ENCODE measurements around the gene IL7R. TPM values are rescaled to one million over a fixed set of nuclear protein-coding genes. Genes with fewer than 3 reads are reported as not detected.
A peak's percentile ranks its signal among the peaks of the same experiment; 100 is the strongest.

The IL7R gene
- total and polyA plus RNA-seq, 2 donors (not counting 1 experiment from before 2014, with no cell fraction given), result 67.9 to 266 TPM

- no peaks in the 10 kb centered on the region for H3K9me3 ChIP-seq (ENCODE audit: control insufficient read depth, insufficient read depth, low read depth, low read length)
- no peak for TF ChIP-seq EZH2 (IDR thresholded peaks at IDR 0.05; ENCODE audit: low read length, missing control alignments)
- no peak for TF ChIP-seq CTCF (conservative IDR thresholded peaks at IDR 0.05 in 1 of 2, IDR thresholded peaks at IDR 0.05 in 1 of 2; ENCODE audit: low read depth in 1 of 2, low read length in 2 of 2)
- DNase-seq (ENCODE audit: low read depth in 2 of 2), result peak in 1 of 2 donors; percentile 27
- H3K36me3 ChIP-seq (ENCODE audit: control insufficient read depth, insufficient read depth, low read length), result no peaks in the 10 kb centered on the region
- H3K4me1 ChIP-seq (ENCODE audit: control insufficient read depth, extremely low read depth, insufficient read depth, low read length), result no peaks in the 10 kb centered on the region
- no peaks in the 10 kb centered on the region for H4K20me1 ChIP-seq (ENCODE audit: control insufficient read depth, extremely low read depth, insufficient read depth, low read length)
- H3K4me2 ChIP-seq (ENCODE audit: extremely low read depth, insufficient read depth, low read length), result no peak overlapping the region
- no peak overlapping the region for H3K27ac ChIP-seq (ENCODE audit: insufficient read depth, low read length)
- no peak overlapping the region for H3K4me3 ChIP-seq (replicated peaks in 1 of 4; ENCODE audit: control extremely low read depth in 1 of 4, insufficient read depth in 1 of 4, low read depth in 3 of 4, low read length in 4 of 4)
- no peaks in the 10 kb centered on the region for H3K27me3 ChIP-seq (ENCODE audit: control insufficient read depth, insufficient read depth, low read length)
- H3K9ac ChIP-seq (ENCODE audit: insufficient read depth, low read length), result no peak overlapping the region
- no peak overlapping the region for H2AFZ ChIP-seq (ENCODE audit: low read length)
- H3K79me2 ChIP-seq (ENCODE audit: control insufficient read depth, insufficient read depth, low read length), result no peaks in the 10 kb centered on the region
Measured at GRCh38 chr5:35902046-35902672, 45.5 kb downstream of the IL7R start.

GRCh38 chr5:35903631-35904203 is 47.0 kb downstream of the IL7R start:
- no peak overlapping the region for H3K4me3 ChIP-seq (replicated peaks in 1 of 4; ENCODE audit: control extremely low read depth in 1 of 4, insufficient read depth in 1 of 4, low read depth in 3 of 4, low read length in 4 of 4)
- no peaks in the 10 kb centered on the region for H3K36me3 ChIP-seq (ENCODE audit: control insufficient read depth, insufficient read depth, low read length)
- no peaks in the 10 kb centered on the region for H3K9me3 ChIP-seq (ENCODE audit: control insufficient read depth, insufficient read depth, low read depth, low read length)
- no peaks in the 10 kb centered on the region for H4K20me1 ChIP-seq (ENCODE audit: control insufficient read depth, extremely low read depth, insufficient read depth, low read length)
- no peaks in the 10 kb centered on the region for H3K27me3 ChIP-seq (ENCODE audit: control insufficient read depth, insufficient read depth, low read length)
- no peak overlapping the region for H3K4me2 ChIP-seq (ENCODE audit: extremely low read depth, insufficient read depth, low read length)
- TF ChIP-seq CTCF (conservative IDR thresholded peaks at IDR 0.05 in 1 of 2, IDR thresholded peaks at IDR 0.05 in 1 of 2; ENCODE audit: low read depth in 1 of 2, low read length in 2 of 2), result no peak
- TF ChIP-seq EZH2 (IDR thresholded peaks at IDR 0.05; ENCODE audit: low read length, missing control alignments), result no peak
- no peak overlapping the region for H3K27ac ChIP-seq (ENCODE audit: insufficient read depth, low read length)
- H3K79me2 ChIP-seq (ENCODE audit: control insufficient read depth, insufficient read depth, low read length), result no peaks in the 10 kb centered on the region
- H2AFZ ChIP-seq (ENCODE audit: low read length), result no peak overlapping the region
- no peak overlapping the region for H3K9ac ChIP-seq (ENCODE audit: insufficient read depth, low read length)
- H3K4me1 ChIP-seq (ENCODE audit: control insufficient read depth, extremely low read depth, insufficient read depth, low read length), result no peaks in the 10 kb centered on the region
- DNase-seq (ENCODE audit: low read depth in 2 of 2), result no peak

GRCh38 chr5:35904443-35905132 is 47.9 kb downstream of the IL7R start:
- Histone ChIP-seq H3K36me3 (ENCODE audit: control insufficient read depth, insufficient read depth, low read length) (no peaks in the 10 kb centered on the region), H3K4me1 (ENCODE audit: control insufficient read depth, extremely low read depth, insufficient read depth, low read length) (no peaks in the 10 kb centered on the region), H3K9me3 (ENCODE audit: control insufficient read depth, insufficient read depth, low read depth, low read length) (no peaks in the 10 kb centered on the region), H3K27ac (ENCODE audit: insufficient read depth, low read length) (no peak overlapping the region), H3K79me2 (ENCODE audit: control insufficient read depth, insufficient read depth, low read length) (no peaks in the 10 kb centered on the region), H4K20me1 (ENCODE audit: control insufficient read depth, extremely low read depth, insufficient read depth, low read length) (no peaks in the 10 kb centered on the region), H3K9ac (ENCODE audit: insufficient read depth, low read length) (no peak overlapping the region), H3K27me3 (ENCODE audit: control insufficient read depth, insufficient read depth, low read length) (no peaks in the 10 kb centered on the region), H2AFZ (ENCODE audit: low read length) (no peak overlapping the region), H3K4me3 (replicated peaks in 1 of 4; ENCODE audit: control extremely low read depth in 1 of 4, insufficient read depth in 1 of 4, low read depth in 3 of 4, low read length in 4 of 4) (no peak overlapping the region), H3K4me2 (ENCODE audit: extremely low read depth, insufficient read depth, low read length) (no peak overlapping the region)
- DNase-seq (ENCODE audit: low read depth in 2 of 2), result no peak
- no peak for TF ChIP-seq EZH2 (IDR thresholded peaks at IDR 0.05; ENCODE audit: low read length, missing control alignments)
- no peak for TF ChIP-seq CTCF (conservative IDR thresholded peaks at IDR 0.05 in 1 of 2, IDR thresholded peaks at IDR 0.05 in 1 of 2; ENCODE audit: low read depth in 1 of 2, low read length in 2 of 2)
